ENCODE results near the gene CDON.

CDON gene

GRCh38 chr11:125934473-125934872 is 128.2 kb downstream of the CDON start:
- H3K36me3 ChIP-seq (ENCODE audit: control insufficient read depth, insufficient read depth, low read length) = no peaks in the 10 kb centered on the region
- no peak overlapping the region for H3K27ac ChIP-seq (ENCODE audit: low read depth, low read length, severe bottlenecking)
- H3K9me3 ChIP-seq (ENCODE audit: control insufficient read depth, low read length) = no peaks in the 10 kb centered on the region
- WGBS, 2 experiments (ENCODE audit: insufficient coverage in 2 of 2) = 84 to 93% methylated on average over 6 to 8 of the region's 8 CpGs
- no peaks in the 10 kb centered on the region for H3K4me1 ChIP-seq (ENCODE audit: control insufficient read depth, insufficient read depth, low read length, poor library complexity, severe bottlenecking)
- no peak overlapping the region for H3K4me3 ChIP-seq (ENCODE audit: extremely low read depth, insufficient read depth, low read length, poor library complexity, severe bottlenecking)

GRCh38 chr11:125933030-125933813 is 129.4 kb downstream of the CDON start:
- H3K27ac ChIP-seq (ENCODE audit: low read depth, low read length, severe bottlenecking) = no peak overlapping the region
- 61% methylated on average over 9 to 12 of the region's 12 CpGs for WGBS, 2 experiments (ENCODE audit: insufficient coverage in 2 of 2)
- H3K36me3 ChIP-seq (ENCODE audit: control insufficient read depth, insufficient read depth, low read length) = no peaks in the 10 kb centered on the region
- H3K9me3 ChIP-seq (ENCODE audit: control insufficient read depth, low read length) = no peaks in the 10 kb centered on the region
- no peak overlapping the region for H3K4me3 ChIP-seq (ENCODE audit: extremely low read depth, insufficient read depth, low read length, poor library complexity, severe bottlenecking)
- no peaks in the 10 kb centered on the region for H3K4me1 ChIP-seq (ENCODE audit: control insufficient read depth, insufficient read depth, low read length, poor library complexity, severe bottlenecking)

- H3K9me3 ChIP-seq (ENCODE audit: control insufficient read depth, low read length) = no peaks in the 10 kb centered on the region
- no peaks in the 10 kb centered on the region for H3K36me3 ChIP-seq (ENCODE audit: control insufficient read depth, insufficient read depth, low read length)
- H3K4me3 ChIP-seq (ENCODE audit: extremely low read depth, insufficient read depth, low read length, poor library complexity, severe bottlenecking) = no peak overlapping the region
- WGBS, 2 experiments (ENCODE audit: insufficient coverage in 2 of 2) = 82 to 84% methylated on average over 5 to 8 of the region's 9 CpGs
- no peak overlapping the region for H3K27ac ChIP-seq (ENCODE audit: low read depth, low read length, severe bottlenecking)
- no peaks in the 10 kb centered on the region for H3K4me1 ChIP-seq (ENCODE audit: control insufficient read depth, insufficient read depth, low read length, poor library complexity, severe bottlenecking)
Observed at GRCh38 chr11:125932301-125932700, 130.4 kb downstream of the CDON start.

GRCh38 chr11:125931668-125932067 is 131.0 kb downstream of the CDON start:
- 91 to 93% methylated on average over 4 to 6 of the region's 6 CpGs for WGBS, 2 experiments (ENCODE audit: insufficient coverage in 2 of 2)

GRCh38 chr11:125931116-125931515 is 131.6 kb downstream of the CDON start:
- WGBS, 2 experiments (ENCODE audit: insufficient coverage in 2 of 2) = 63 to 67% methylated on average over 3 of the region's 3 CpGs
- Histone ChIP-seq H3K4me1 (ENCODE audit: control insufficient read depth, insufficient read depth, low read length, poor library complexity, severe bottlenecking) (no peaks in the 10 kb centered on the region), H3K9me3 (ENCODE audit: control insufficient read depth, low read length) (no peaks in the 10 kb centered on the region), H3K27ac (ENCODE audit: low read depth, low read length, severe bottlenecking) (no peak overlapping the region), H3K4me3 (ENCODE audit: extremely low read depth, insufficient read depth, low read length, poor library complexity, severe bottlenecking) (no peak overlapping the region), H3K36me3 (ENCODE audit: control insufficient read depth, insufficient read depth, low read length) (no peaks in the 10 kb centered on the region)

More at GRCh38 chr11:125931668-125932067, 131.0 kb downstream of the CDON start:
- Histone ChIP-seq H3K4me1 (ENCODE audit: control insufficient read depth, insufficient read depth, low read length, poor library complexity, severe bottlenecking) (no peaks in the 10 kb centered on the region), H3K9me3 (ENCODE audit: control insufficient read depth, low read length) (no peaks in the 10 kb centered on the region), H3K36me3 (ENCODE audit: control insufficient read depth, insufficient read depth, low read length) (no peaks in the 10 kb centered on the region), H3K27ac (ENCODE audit: low read depth, low read length, severe bottlenecking) (no peak overlapping the region), H3K4me3 (ENCODE audit: extremely low read depth, insufficient read depth, low read length, poor library complexity, severe bottlenecking) (no peak overlapping the region)

GRCh38 chr11:125930076-125930450 is 132.6 kb downstream of the CDON start:
- H3K4me3 ChIP-seq (ENCODE audit: extremely low read depth, insufficient read depth, low read length, poor library complexity, severe bottlenecking) = no peak overlapping the region
- H3K4me1 ChIP-seq (ENCODE audit: control insufficient read depth, insufficient read depth, low read length, poor library complexity, severe bottlenecking) = no peaks in the 10 kb centered on the region
- H3K9me3 ChIP-seq (ENCODE audit: control insufficient read depth, low read length) = no peaks in the 10 kb centered on the region
- WGBS, 2 experiments (ENCODE audit: insufficient coverage in 2 of 2) = 93 to 94% methylated on average over 8 to 9 of the region's 11 CpGs
- no peak overlapping the region for H3K27ac ChIP-seq (ENCODE audit: low read depth, low read length, severe bottlenecking)
- H3K36me3 ChIP-seq (ENCODE audit: control insufficient read depth, insufficient read depth, low read length) = no peaks in the 10 kb centered on the region

- H3K36me3 ChIP-seq (ENCODE audit: control insufficient read depth, insufficient read depth, low read length) = no peaks in the 10 kb centered on the region
- 94 to 96% methylated on average over 7 to 8 of the region's 9 CpGs for WGBS, 2 experiments (ENCODE audit: insufficient coverage in 2 of 2)
- H3K4me3 ChIP-seq (ENCODE audit: extremely low read depth, insufficient read depth, low read length, poor library complexity, severe bottlenecking) = no peak overlapping the region
- H3K9me3 ChIP-seq (ENCODE audit: control insufficient read depth, low read length) = no peaks in the 10 kb centered on the region
- H3K27ac ChIP-seq (ENCODE audit: low read depth, low read length, severe bottlenecking) = no peak overlapping the region
- H3K4me1 ChIP-seq (ENCODE audit: control insufficient read depth, insufficient read depth, low read length, poor library complexity, severe bottlenecking) = no peaks in the 10 kb centered on the region
Observed at GRCh38 chr11:125929445-125930075, 133.1 kb downstream of the CDON start.

- WGBS, 2 experiments (ENCODE audit: insufficient coverage in 2 of 2) = 90% methylated on average over 11 of the region's 12 CpGs
- H3K9me3 ChIP-seq (ENCODE audit: control insufficient read depth, low read length) = no peaks in the 10 kb centered on the region
Observed at GRCh38 chr11:125926682-125927081, 136.0 kb downstream of the CDON start.

GRCh38 chr11:125925804-125926203 is 136.9 kb downstream of the CDON start:
- Histone ChIP-seq H3K4me1 (ENCODE audit: control insufficient read depth, insufficient read depth, low read length, poor library complexity, severe bottlenecking) (no peaks in the 10 kb centered on the region), H3K4me3 (ENCODE audit: extremely low read depth, insufficient read depth, low read length, poor library complexity, severe bottlenecking) (no peak overlapping the region), H3K27ac (ENCODE audit: low read depth, low read length, severe bottlenecking) (no peak overlapping the region), H3K36me3 (ENCODE audit: control insufficient read depth, insufficient read depth, low read length) (no peaks in the 10 kb centered on the region), H3K9me3 (ENCODE audit: control insufficient read depth, low read length) (no peaks in the 10 kb centered on the region)
- 95 to 96% methylated on average over 3 of the region's 3 CpGs for WGBS, 2 experiments (ENCODE audit: insufficient coverage in 2 of 2)

More at GRCh38 chr11:125926682-125927081, 136.0 kb downstream of the CDON start:
- no peak overlapping the region for H3K27ac ChIP-seq (ENCODE audit: low read depth, low read length, severe bottlenecking)
- H3K36me3 ChIP-seq (ENCODE audit: control insufficient read depth, insufficient read depth, low read length) = no peaks in the 10 kb centered on the region
- H3K4me1 ChIP-seq (ENCODE audit: control insufficient read depth, insufficient read depth, low read length, poor library complexity, severe bottlenecking) = no peaks in the 10 kb centered on the region
- H3K4me3 ChIP-seq (ENCODE audit: extremely low read depth, insufficient read depth, low read length, poor library complexity, severe bottlenecking) = no peak overlapping the region

GRCh38 chr11:125925247-125925740 is 137.4 kb downstream of the CDON start:
- WGBS, 2 experiments (ENCODE audit: insufficient coverage in 2 of 2) = 64 to 68% methylated on average over 6 of the region's 6 CpGs
- H3K4me1 ChIP-seq (ENCODE audit: control insufficient read depth, insufficient read depth, low read length, poor library complexity, severe bottlenecking) = no peaks in the 10 kb centered on the region

More at GRCh38 chr11:125925247-125925740, 137.4 kb downstream of the CDON start:
- Histone ChIP-seq H3K4me3 (ENCODE audit: extremely low read depth, insufficient read depth, low read length, poor library complexity, severe bottlenecking) (no peak overlapping the region), H3K9me3 (ENCODE audit: control insufficient read depth, low read length) (no peaks in the 10 kb centered on the region), H3K27ac (ENCODE audit: low read depth, low read length, severe bottlenecking) (no peak overlapping the region), H3K36me3 (ENCODE audit: control insufficient read depth, insufficient read depth, low read length) (no peaks in the 10 kb centered on the region)

Data from mesodermal cell (in vitro differentiated cells).